Fibroblast of pulmonary artery (primary cell): ENCODE results near the gene CEP70.

ENCODE experiments used
- DNase-seq: peaks from one replicate; pipeline ENCODE4 v3.0.0-alpha.2; 2010; ENCODE audit warnings: low read depth
- H3K4me3 ChIP-seq: replicated peaks from 2 replicates; pipeline ENCODE4 v1.5.1; 2011; ENCODE audit warnings: low read depth, mild to moderate bottlenecking, control low read depth, low read length, moderate library complexity
- TF ChIP-seq, protein P1 (sequence below): IDR thresholded peaks from 2 replicates; pipeline ENCODE4 v1.5.1; 2011; ENCODE audit warnings: mild to moderate bottlenecking, control low read depth, low read length, inconsistent platforms; ENCODE audit errors: missing control alignments

Gene CEP70

DNA sequence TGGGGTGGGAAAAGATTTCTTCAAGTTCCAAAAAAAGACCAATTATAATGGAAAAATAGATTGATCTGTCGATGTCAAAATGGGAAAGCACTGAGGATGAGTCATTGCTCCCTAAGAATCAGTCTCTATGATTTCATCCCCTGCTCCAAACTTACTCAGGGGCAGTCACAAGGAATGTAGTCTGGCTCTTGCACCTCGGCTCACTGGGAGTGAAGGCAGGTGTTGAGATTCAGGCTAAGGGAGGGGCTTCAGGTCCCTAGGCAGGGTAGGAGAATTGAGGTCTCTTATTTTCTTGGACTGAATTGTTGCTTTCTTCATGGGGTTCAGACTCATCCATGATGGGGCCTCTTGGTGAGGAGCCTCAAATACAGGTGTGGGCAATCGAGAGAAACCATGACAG lies 145.4 kb downstream of the CEP70 start:
- DNase-seq: no peak
- TF ChIP-seq, protein P1, sequence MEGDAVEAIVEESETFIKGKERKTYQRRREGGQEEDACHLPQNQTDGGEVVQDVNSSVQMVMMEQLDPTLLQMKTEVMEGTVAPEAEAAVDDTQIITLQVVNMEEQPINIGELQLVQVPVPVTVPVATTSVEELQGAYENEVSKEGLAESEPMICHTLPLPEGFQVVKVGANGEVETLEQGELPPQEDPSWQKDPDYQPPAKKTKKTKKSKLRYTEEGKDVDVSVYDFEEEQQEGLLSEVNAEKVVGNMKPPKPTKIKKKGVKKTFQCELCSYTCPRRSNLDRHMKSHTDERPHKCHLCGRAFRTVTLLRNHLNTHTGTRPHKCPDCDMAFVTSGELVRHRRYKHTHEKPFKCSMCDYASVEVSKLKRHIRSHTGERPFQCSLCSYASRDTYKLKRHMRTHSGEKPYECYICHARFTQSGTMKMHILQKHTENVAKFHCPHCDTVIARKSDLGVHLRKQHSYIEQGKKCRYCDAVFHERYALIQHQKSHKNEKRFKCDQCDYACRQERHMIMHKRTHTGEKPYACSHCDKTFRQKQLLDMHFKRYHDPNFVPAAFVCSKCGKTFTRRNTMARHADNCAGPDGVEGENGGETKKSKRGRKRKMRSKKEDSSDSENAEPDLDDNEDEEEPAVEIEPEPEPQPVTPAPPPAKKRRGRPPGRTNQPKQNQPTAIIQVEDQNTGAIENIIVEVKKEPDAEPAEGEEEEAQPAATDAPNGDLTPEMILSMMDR: no peak
- H3K4me3 ChIP-seq: no peak overlapping the region

DNA sequence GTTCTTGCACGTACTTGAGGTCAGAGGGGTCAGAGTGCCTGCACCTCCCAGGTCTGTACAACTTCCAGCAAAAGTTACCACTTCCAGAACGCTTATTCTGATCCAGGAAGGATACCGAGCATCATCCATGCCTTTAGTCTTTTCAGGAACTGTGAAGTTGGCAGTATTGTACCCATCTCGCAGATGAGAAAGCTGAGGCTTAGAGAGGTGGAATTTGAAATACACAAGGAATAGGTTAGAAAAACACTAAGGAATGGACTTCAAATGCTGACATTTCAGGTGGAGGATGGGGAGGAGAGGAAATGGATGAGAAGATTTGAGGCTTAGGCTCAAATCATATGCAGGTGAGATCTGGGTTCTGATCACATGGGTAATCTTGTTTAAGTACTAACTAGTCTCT lies 148.4 kb downstream of the CEP70 start:
- no peak for DNase-seq
- TF ChIP-seq, protein P1: no peak
- no peak overlapping the region for H3K4me3 ChIP-seq

DNA sequence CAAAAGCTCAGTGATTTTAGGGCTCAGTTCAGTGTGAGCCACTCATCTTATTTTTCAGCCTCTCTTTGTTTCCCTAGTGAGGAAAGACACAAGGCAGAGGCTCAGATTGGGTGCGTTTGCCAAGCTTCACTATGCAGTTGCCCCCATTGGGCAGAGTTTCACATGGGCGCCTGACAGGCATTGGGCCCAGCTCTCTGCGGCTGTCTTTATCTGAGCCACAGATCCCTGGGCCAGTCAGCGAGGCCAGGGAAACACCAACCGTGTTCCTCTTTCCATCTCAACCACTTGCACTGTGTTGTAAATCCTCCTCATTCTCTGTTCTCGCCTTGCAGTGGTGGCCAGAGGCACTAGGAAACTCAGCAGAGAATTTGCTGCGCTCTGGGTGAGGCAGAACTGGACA lies 148.8 kb downstream of the CEP70 start:
- H3K4me3 ChIP-seq: no peak overlapping the region
- DNase-seq: no peak
- TF ChIP-seq, protein P1: no peak
